ENCODE measurements around the gene MVK.

DNA sequence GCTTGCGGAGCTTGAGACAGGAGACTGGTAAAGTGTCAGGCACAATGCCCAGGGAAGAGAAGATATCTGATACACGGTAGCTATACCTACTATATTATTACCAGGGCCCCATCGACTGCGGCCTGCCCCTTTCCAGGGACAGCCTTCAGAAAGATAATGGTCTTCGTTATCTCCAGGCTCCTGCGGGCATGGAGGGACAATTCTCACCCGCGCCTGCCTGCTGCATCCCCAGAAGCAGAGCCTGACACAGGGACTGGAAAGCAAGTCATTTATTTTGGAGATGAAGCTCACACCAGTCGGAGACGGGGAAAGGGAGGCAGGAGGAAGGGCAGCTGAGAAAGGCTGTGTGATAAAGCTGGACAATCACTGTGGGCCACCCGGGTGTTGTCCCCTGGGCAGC, 72.1 kb downstream of the MVK start:
- no peak for TF ChIP-seq CTCF (conservative IDR thresholded peaks at IDR 0.05)
- no peak for TF ChIP-seq EZH2 (IDR thresholded peaks at IDR 0.05; ENCODE audit: low read depth)

Measured in PC-9 (cell line).